ENCODE data around the gene ECHDC1.

DNA sequence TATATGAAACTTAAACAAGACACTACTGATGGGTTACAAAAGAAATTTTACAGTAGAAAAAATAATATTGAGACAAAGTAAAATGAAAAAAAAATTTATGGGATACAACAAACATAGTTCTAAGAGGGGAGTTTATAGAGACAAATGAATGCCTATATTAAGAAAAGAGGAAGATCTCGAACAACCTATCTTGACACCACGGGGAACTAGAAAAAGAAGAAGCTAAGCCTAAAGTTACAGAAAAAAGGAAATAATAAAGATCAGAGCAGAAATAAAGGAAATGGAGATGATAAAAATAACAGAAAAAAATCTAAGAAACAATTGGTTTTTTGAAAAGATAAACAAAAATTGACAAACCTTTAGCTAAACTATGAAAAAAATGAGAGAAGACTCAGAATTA, 9.1 kb upstream of the ECHDC1 start:
- TF ChIP-seq, protein P1, sequence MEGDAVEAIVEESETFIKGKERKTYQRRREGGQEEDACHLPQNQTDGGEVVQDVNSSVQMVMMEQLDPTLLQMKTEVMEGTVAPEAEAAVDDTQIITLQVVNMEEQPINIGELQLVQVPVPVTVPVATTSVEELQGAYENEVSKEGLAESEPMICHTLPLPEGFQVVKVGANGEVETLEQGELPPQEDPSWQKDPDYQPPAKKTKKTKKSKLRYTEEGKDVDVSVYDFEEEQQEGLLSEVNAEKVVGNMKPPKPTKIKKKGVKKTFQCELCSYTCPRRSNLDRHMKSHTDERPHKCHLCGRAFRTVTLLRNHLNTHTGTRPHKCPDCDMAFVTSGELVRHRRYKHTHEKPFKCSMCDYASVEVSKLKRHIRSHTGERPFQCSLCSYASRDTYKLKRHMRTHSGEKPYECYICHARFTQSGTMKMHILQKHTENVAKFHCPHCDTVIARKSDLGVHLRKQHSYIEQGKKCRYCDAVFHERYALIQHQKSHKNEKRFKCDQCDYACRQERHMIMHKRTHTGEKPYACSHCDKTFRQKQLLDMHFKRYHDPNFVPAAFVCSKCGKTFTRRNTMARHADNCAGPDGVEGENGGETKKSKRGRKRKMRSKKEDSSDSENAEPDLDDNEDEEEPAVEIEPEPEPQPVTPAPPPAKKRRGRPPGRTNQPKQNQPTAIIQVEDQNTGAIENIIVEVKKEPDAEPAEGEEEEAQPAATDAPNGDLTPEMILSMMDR (IDR thresholded peaks at IDR 0.05): no peak
- TF ChIP-seq POLR2AphosphoS5 (IDR thresholded peaks at IDR 0.05; ENCODE audit: insufficient read depth in 1 of 2, low read depth in 1 of 2): no peak

All from vagina (tissue), 2 donors.